ENCODE results near the gene PDE3B.

Gene PDE3B

GRCh38 chr11:14673824-14674405 lies 30.3 kb downstream of the PDE3B start:
- no peak for TF ChIP-seq SNAI2 (CRISPR knock-in tag; IDR thresholded peaks at IDR 0.05)
- no peak for TF ChIP-seq BACH2 (CRISPR knock-in tag; IDR thresholded peaks at IDR 0.05; ENCODE audit: borderline replicate concordance)
- no peak for TF ChIP-seq TCF4 (CRISPR knock-in tag; IDR thresholded peaks at IDR 0.05; ENCODE audit: borderline replicate concordance)
- TF ChIP-seq ARNTL (CRISPR knock-in tag; IDR thresholded peaks at IDR 0.05; ENCODE audit: borderline replicate concordance, low read depth): no peak
- TF ChIP-seq ZNF70 (CRISPR knock-in tag; IDR thresholded peaks at IDR 0.05): no peak
- TF ChIP-seq ZNF565 (CRISPR knock-in tag; conservative IDR thresholded peaks at IDR 0.05; ENCODE audit: low read depth): no peak
- TF ChIP-seq, protein P1, sequence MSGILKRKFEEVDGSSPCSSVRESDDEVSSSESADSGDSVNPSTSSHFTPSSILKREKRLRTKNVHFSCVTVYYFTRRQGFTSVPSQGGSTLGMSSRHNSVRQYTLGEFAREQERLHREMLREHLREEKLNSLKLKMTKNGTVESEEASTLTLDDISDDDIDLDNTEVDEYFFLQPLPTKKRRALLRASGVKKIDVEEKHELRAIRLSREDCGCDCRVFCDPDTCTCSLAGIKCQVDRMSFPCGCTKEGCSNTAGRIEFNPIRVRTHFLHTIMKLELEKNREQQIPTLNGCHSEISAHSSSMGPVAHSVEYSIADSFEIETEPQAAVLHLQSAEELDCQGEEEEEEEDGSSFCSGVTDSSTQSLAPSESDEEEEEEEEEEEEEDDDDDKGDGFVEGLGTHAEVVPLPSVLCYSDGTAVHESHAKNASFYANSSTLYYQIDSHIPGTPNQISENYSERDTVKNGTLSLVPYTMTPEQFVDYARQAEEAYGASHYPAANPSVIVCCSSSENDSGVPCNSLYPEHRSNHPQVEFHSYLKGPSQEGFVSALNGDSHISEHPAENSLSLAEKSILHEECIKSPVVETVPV (CRISPR knock-in tag; IDR thresholded peaks at IDR 0.05): no peak
- TF ChIP-seq GLIS3 (CRISPR knock-in tag; IDR thresholded peaks at IDR 0.05): no peak
- TF ChIP-seq ZC3H10 (CRISPR knock-in tag; IDR thresholded peaks at IDR 0.05): no peak
- ATAC-seq: no peak

- no peak for TF ChIP-seq ZNF70 (CRISPR knock-in tag; IDR thresholded peaks at IDR 0.05)
- no peak for TF ChIP-seq TCF4 (CRISPR knock-in tag; IDR thresholded peaks at IDR 0.05; ENCODE audit: borderline replicate concordance)
- no peak for TF ChIP-seq ZNF565 (CRISPR knock-in tag; conservative IDR thresholded peaks at IDR 0.05; ENCODE audit: low read depth)
- TF ChIP-seq, protein P1 (CRISPR knock-in tag; IDR thresholded peaks at IDR 0.05): no peak
- no peak for TF ChIP-seq TSHZ2 (CRISPR knock-in tag; IDR thresholded peaks at IDR 0.05)
- no peak for TF ChIP-seq ISL1 (CRISPR knock-in tag; IDR thresholded peaks at IDR 0.05)
- no peak for TF ChIP-seq OSR1 (CRISPR knock-in tag; IDR thresholded peaks at IDR 0.05)
- no peak for TF ChIP-seq ZNF8 (CRISPR knock-in tag; IDR thresholded peaks at IDR 0.05)
- no peak for TF ChIP-seq SNAI2 (CRISPR knock-in tag; IDR thresholded peaks at IDR 0.05)
- no peak for TF ChIP-seq ARNTL (CRISPR knock-in tag; IDR thresholded peaks at IDR 0.05; ENCODE audit: borderline replicate concordance, low read depth)
- no peak for TF ChIP-seq CSDC2 (CRISPR knock-in tag; IDR thresholded peaks at IDR 0.05)
- TF ChIP-seq, protein P2, sequence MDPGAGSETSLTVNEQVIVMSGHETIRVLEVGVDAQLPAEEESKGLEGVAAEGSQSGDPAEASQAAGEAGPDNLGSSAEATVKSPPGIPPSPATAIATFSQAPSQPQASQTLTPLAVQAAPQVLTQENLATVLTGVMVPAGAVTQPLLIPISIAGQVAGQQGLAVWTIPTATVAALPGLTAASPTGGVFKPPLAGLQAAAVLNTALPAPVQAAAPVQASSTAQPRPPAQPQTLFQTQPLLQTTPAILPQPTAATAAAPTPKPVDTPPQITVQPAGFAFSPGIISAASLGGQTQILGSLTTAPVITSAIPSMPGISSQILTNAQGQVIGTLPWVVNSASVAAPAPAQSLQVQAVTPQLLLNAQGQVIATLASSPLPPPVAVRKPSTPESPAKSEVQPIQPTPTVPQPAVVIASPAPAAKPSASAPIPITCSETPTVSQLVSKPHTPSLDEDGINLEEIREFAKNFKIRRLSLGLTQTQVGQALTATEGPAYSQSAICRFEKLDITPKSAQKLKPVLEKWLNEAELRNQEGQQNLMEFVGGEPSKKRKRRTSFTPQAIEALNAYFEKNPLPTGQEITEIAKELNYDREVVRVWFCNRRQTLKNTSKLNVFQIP (CRISPR knock-in tag; IDR thresholded peaks at IDR 0.05; ENCODE audit: borderline replicate concordance, low read depth): no peak
- TF ChIP-seq GLIS3 (CRISPR knock-in tag; IDR thresholded peaks at IDR 0.05): no peak
- TF ChIP-seq PATZ1 (CRISPR knock-in tag; IDR thresholded peaks at IDR 0.05; ENCODE audit: borderline replicate concordance): no peak
- TF ChIP-seq PPARA (CRISPR knock-in tag; IDR thresholded peaks at IDR 0.05; ENCODE audit: borderline replicate concordance): no peak
- no peak for TF ChIP-seq CREB5 (CRISPR knock-in tag; IDR thresholded peaks at IDR 0.05; ENCODE audit: low read depth)
- no peak for TF ChIP-seq ZC3H10 (CRISPR knock-in tag; IDR thresholded peaks at IDR 0.05)
- TF ChIP-seq TOX (CRISPR knock-in tag; IDR thresholded peaks at IDR 0.05; ENCODE audit: borderline replicate concordance): no peak
- TF ChIP-seq BACH2 (CRISPR knock-in tag; IDR thresholded peaks at IDR 0.05; ENCODE audit: borderline replicate concordance): no peak
- no peak for TF ChIP-seq ZFP30 (CRISPR knock-in tag; IDR thresholded peaks at IDR 0.05)
- no peak for ATAC-seq
Measured at GRCh38 chr11:14676068-14676467, 32.5 kb downstream of the PDE3B start.

All from SK-N-SH treated with all-trans-retinoic acid at 6 μM for 48 hours (cell line).